Memory B cell (primary cell): ENCODE data around the gene MPHOSPH6.

Experiments
- ATAC-seq: fragments of 150-1000 bp; cut with Tn5 transposase; 2 replicates; pipeline ENCODE4 v1.10.0; 2021; ENCODE audit warnings: low read depth, mild to moderate bottlenecking, moderate library complexity
- DNase-seq, 2 donors: peaks; one replicate each; pipeline ENCODE4 v3.0.0; 2022; ENCODE audit warnings: low spot score in 2 of 2
- H3K27ac Mint-ChIP-seq: one replicate; pipeline ENCODE4 v1.8.0; 2022; ENCODE audit warnings: mild to moderate bottlenecking, moderate library complexity, mixed read lengths
- H3K27me3 Mint-ChIP-seq: one replicate; pipeline ENCODE4 v1.8.0; 2022; ENCODE audit warnings: mixed read lengths
- H3K36me3 Mint-ChIP-seq: one replicate; pipeline ENCODE4 v1.8.0; 2022; ENCODE audit warnings: mild to moderate bottlenecking, mixed read lengths
- H3K4me1 Mint-ChIP-seq: one replicate; pipeline ENCODE4 v1.8.0; 2022; ENCODE audit warnings: mixed read lengths
- H3K4me3 Mint-ChIP-seq: one replicate; pipeline ENCODE4 v1.8.0; 2022; ENCODE audit warnings: mild to moderate bottlenecking, moderate library complexity, mixed read lengths
- H3K9me3 Mint-ChIP-seq: one replicate; pipeline ENCODE4 v1.8.0; 2022; ENCODE audit warnings: mixed read lengths

The MPHOSPH6 gene

DNA sequence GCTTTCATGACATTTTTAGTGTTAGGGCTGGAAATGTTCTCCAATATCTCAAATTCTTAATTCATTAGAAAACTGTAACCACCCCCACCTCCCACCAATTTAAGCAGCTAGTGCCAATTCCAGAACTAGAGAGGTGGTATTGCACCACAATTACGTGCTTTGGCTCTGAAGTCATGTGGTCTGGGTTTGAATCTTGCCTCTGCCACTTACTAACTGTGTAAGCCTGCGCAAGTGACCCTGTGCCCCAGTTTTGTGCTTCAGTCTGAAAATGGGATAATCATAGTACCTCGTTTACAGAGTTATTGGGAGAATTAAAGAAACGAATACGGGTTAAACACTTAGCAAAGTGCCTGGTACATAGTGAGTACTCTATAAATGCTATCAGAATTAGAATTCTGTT lies 14.2 kb upstream of the MPHOSPH6 start:
- peaks cover 7% of the 10 kb centered on the region for H3K27me3 Mint-ChIP-seq
- no peaks in the 10 kb centered on the region for H3K36me3 Mint-ChIP-seq
- H3K4me1 Mint-ChIP-seq = no peaks in the 10 kb centered on the region
- H3K27ac Mint-ChIP-seq = no peak overlapping the region
- H3K9me3 Mint-ChIP-seq = no peaks in the 10 kb centered on the region
- no peak for ATAC-seq
- H3K4me3 Mint-ChIP-seq = no peak overlapping the region
- no peak for DNase-seq

DNA sequence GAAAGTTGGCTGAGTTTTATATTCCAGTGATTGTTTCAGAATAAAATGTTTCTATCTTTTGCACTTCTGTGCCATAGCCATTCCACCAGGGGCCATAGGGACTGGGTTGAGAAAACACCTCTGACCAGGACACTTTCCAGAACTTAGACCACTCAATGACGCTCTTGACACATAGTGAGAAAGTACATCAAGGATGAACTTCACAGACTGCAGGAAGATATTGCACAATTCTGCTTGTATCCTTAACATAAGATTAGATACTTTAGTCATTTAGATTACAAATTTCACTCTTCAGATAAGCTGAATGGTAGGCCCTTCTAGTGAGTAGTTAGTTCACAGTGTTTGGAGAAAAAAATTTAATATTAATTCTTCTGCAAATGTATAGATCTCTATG lies 13.0 kb upstream of the MPHOSPH6 start:
- no peak for DNase-seq
- H3K4me1 Mint-ChIP-seq = no peaks in the 10 kb centered on the region

DNA sequence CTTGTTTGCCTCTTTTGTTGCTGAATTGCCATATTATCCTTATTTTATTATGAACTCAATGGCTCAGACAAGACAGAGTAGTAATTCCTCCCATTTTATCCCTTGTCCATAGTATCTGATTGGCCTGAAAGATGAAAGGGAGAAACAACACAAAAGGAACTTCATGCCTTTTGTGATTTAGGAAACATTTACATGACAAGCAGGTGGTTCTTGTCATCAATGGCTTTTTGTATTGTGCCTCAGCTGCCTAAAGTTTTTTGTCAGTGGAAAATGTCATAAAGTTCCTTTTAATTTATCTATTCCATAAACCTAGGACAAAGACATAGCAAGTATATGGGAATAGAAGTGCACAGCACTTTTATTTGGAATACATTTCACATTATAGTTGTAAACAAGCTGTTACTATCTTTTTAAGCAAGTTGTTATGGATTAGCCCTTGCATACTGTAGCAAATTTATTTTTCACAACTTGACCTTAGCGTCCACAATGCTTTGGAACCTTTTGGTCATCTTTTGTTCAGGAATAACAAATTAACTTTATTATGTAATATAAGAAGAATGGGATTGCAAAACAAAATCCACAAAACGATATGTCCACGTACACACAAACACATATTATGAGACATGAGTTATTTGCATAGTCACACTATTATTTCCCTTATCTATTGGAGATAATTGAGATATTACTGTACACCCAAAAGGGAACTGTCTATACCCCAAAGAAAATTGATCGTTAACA lies 12.4 kb upstream of the MPHOSPH6 start:
- DNase-seq = no peak
- Mint-ChIP-seq H3K4me3 (no peak overlapping the region), H3K27me3 (peaks cover 9% of the 10 kb centered on the region), H3K9me3 (no peaks in the 10 kb centered on the region), H3K27ac (no peak overlapping the region), H3K36me3 (no peaks in the 10 kb centered on the region), H3K4me1 (no peaks in the 10 kb centered on the region)
- ATAC-seq = no peak

More for the DNA sequence above, 13.0 kb upstream of the MPHOSPH6 start:
- H3K9me3 Mint-ChIP-seq = no peaks in the 10 kb centered on the region
- H3K4me3 Mint-ChIP-seq = no peak overlapping the region
- peaks cover 9% of the 10 kb centered on the region for H3K27me3 Mint-ChIP-seq
- H3K36me3 Mint-ChIP-seq = no peaks in the 10 kb centered on the region
- H3K27ac Mint-ChIP-seq = no peak overlapping the region
- ATAC-seq = no peak

DNA sequence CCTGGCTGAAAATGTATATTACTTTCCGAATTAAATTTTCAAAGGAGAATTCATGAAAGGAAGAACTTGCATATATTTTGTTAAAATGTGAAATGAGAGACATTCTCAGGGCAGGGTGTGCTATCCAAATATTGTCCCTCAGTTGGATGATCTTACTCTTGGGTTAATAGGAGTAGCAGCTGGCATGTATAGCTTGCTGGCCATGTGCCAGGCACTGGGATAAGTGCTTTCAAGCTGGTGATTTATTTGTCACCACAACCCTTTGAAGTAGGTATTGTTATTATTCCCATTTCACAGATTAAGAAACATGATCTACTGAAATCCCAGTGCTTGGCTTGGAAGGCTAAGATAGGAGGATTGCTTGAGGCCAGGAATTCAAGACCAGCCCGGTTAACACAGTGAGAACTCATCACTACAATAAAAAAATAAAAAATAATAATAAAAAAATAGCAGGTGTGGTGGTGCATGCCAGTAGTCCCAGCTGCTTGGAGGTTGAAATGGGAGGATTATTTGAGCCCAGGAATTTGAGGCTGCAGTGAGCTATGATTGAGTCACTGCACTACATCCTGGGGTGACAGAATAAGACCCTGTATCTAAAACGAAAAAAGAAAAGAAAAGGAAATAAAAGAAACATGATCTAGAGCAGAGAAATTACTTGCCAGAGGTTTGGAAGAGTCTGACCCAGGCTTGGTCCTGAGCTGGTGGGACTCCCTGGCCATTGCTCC lies 11.6 kb upstream of the MPHOSPH6 start:
- DNase-seq = no peak
- Mint-ChIP-seq H3K4me1 (no peaks in the 10 kb centered on the region), H3K27me3 (peaks cover 10% of the 10 kb centered on the region), H3K4me3 (no peak overlapping the region), H3K36me3 (no peaks in the 10 kb centered on the region), H3K27ac (no peak overlapping the region), H3K9me3 (no peaks in the 10 kb centered on the region)
- ATAC-seq = no peak

DNA sequence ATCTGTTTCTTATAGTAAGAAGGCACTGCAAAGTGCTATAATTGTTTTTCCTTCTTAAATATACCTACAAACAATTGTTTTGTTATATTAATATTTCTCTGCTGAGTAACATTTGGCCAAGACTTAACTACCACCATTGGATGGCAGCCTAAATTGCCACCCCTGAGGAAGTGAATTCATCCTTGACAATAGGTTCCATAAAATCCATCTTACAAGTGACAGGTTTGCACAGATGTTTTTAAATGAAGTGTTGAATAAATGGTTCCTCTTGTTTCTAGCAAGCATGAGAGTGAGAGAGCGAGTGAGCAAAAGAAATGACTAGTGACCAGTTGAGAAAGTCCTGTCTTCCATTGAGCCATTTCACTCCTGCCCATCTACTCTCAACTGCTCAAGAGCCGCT lies 8.3 kb upstream of the MPHOSPH6 start:
- H3K27me3 Mint-ChIP-seq = peaks cover 13% of the 10 kb centered on the region
- H3K4me3 Mint-ChIP-seq = no peak overlapping the region
- no peak overlapping the region for H3K27ac Mint-ChIP-seq
- ATAC-seq (no peak), DNase-seq (no peak)
- H3K4me1 Mint-ChIP-seq = no peaks in the 10 kb centered on the region
- H3K9me3 Mint-ChIP-seq = no peaks in the 10 kb centered on the region
- H3K36me3 Mint-ChIP-seq = no peaks in the 10 kb centered on the region

DNA sequence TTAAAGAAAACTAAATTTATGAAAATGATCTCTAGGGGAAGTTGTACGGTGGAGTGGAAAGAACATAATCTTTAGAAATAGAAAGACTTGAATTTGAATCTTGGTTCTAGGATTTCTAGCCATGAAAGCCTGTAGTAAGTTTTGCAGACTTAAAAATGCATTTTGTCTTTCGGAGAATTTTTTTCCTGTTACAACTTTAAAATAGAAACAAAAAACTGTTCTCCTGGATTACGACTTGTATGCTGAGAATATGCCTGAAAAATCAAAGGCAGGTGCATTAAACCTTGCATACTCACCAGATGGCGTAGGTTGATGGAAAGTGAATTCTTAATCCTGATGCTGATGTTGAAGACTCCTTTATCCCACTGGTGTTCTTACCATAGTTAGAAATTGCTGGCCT lies 7.5 kb upstream of the MPHOSPH6 start:
- no peak overlapping the region for H3K4me3 Mint-ChIP-seq
- DNase-seq (no peak), ATAC-seq (no peak)
- H3K36me3 Mint-ChIP-seq = no peaks in the 10 kb centered on the region
- no peaks in the 10 kb centered on the region for H3K9me3 Mint-ChIP-seq
- H3K27ac Mint-ChIP-seq = no peak overlapping the region
- no peaks in the 10 kb centered on the region for H3K4me1 Mint-ChIP-seq
- peaks cover 14% of the 10 kb centered on the region for H3K27me3 Mint-ChIP-seq

DNA sequence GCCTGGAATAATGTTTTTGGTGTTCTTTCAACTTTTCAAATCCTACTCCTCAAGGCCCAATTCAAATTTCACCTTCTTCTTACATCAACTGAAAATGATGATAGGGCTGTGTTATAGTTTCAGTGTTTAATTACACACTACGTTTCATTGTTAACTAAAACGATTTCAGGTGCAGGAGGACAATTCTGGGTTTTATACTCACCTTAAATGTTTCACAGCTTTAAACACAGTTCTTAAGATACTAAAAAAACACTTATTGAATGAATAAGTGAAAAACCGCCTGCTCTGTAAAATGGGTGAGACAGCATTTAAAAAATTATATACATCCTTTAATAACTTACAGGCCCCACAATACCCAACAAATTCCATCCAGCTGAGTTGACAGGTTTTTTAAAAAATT lies 6.2 kb upstream of the MPHOSPH6 start:
- Mint-ChIP-seq H3K4me1 (no peaks in the 10 kb centered on the region), H3K36me3 (no peaks in the 10 kb centered on the region), H3K27me3 (peaks cover 15% of the 10 kb centered on the region), H3K4me3 (no peak overlapping the region), H3K27ac (no peak overlapping the region), H3K9me3 (no peaks in the 10 kb centered on the region)
- DNase-seq (no peak), ATAC-seq (no peak)

DNA sequence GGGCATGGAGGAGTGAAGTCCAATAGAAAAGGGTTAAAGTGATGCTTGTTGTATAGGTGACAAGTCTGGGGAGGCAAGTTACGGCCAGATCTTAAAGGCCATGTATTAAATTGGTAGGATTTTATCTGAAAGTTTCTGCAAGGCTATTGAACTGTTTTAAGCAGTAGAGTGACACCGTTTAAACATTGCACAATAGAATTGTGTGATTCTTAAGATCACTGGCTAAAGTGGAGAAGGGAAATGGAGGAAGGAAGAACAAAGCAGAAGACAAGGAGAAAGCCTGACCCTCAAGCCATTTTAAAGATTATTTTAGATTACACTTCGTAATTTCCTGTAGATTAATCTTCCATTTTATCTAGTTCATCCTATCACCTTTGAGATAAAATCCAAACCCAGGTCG lies 5.6 kb upstream of the MPHOSPH6 start:
- Mint-ChIP-seq H3K4me1 (no peaks in the 10 kb centered on the region), H3K9me3 (no peaks in the 10 kb centered on the region), H3K27ac (no peak overlapping the region), H3K4me3 (no peak overlapping the region), H3K36me3 (no peaks in the 10 kb centered on the region), H3K27me3 (peaks cover 15% of the 10 kb centered on the region)
- no peak for DNase-seq
- ATAC-seq = no peak

DNA sequence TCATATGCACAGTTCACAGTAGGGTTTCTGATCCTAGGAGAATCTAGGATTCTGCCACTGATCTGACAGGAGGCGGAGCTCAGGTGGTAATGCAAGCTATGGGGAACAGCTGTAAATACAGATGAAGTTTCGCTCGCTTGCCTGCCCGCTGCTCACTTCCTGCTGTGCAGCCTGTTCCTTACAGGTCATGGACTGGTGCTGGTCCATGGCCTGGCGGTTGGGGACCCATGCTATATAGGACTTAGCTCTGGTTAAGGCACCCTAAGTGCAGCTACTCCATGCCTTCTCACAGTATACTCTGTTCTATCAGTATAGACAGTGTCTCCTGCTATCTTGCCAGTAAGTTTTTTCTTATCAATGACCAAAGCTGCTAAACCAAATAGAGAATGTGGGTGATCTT lies 2.4 kb downstream of the MPHOSPH6 start:
- peaks cover 32% of the 10 kb centered on the region for H3K36me3 Mint-ChIP-seq
- H3K27ac Mint-ChIP-seq = no peak overlapping the region
- no peaks in the 10 kb centered on the region for H3K9me3 Mint-ChIP-seq
- peaks cover 18% of the 10 kb centered on the region for H3K4me1 Mint-ChIP-seq
- DNase-seq (no peak), ATAC-seq (no peak)
- H3K27me3 Mint-ChIP-seq = peaks cover 3% of the 10 kb centered on the region
- H3K4me3 Mint-ChIP-seq = no peak overlapping the region

DNA sequence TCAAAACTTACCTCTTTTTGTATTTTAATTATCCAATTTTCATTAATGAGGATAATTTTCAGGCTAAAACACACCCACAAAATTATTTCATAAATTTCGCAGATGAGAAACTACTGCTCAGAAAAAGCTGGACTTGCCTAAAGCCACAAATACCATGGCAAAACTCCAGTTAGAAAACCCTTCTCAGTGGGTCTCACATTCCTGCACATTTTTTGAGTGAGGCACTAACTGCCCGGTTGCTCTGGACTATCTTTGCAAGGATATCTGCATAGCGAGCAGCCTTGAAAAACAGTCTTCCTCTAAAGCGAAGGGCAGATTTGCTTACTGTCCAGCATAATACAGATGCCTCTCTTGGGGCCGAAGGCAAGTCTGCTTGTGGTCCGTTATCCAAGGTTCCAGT lies 9.8 kb downstream of the MPHOSPH6 start:
- Mint-ChIP-seq H3K27ac (no peak overlapping the region), H3K4me3 (no peak overlapping the region), H3K36me3 (peaks cover 37% of the 10 kb centered on the region), H3K27me3 (no peaks in the 10 kb centered on the region), H3K9me3 (no peaks in the 10 kb centered on the region), H3K4me1 (peaks cover 7% of the 10 kb centered on the region)
- DNase-seq = no peak
- no peak for ATAC-seq

DNA sequence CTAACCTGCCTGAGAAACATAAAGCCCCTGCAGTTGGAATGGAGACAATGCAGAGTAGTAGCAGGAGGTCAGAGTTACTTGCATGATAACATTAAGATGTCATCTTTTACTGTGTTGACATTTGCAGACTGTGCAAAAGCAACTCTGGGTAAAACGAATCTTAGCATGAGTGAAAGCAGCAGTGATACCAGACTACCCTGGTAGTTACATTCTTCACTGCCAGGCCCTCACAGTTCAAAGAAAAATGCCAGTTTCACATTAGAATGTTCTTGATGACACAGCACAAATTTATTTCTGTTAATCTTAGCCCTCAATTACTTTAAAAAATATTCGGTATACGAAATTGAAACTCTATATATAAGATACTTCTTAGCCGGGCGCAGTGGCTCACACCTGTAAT lies 12.2 kb downstream of the MPHOSPH6 start:
- Mint-ChIP-seq H3K36me3 (peaks cover 39% of the 10 kb centered on the region), H3K4me3 (no peak overlapping the region), H3K27me3 (no peaks in the 10 kb centered on the region), H3K9me3 (no peaks in the 10 kb centered on the region), H3K4me1 (peaks cover 5% of the 10 kb centered on the region), H3K27ac (no peak overlapping the region)
- ATAC-seq (no peak), DNase-seq (no peak)

DNA sequence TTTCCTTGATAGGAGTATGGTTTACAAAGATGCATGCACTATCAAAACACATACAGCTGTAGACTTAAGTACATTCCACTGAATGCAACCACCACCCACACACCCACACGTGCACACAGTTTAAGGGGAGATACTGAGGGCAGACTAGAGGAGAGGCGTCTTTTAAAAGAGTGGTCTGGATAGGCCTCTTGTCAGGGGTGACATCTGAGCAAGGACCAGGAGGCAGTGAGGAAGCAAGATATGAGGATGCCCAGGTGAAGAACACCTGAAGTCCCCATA lies 12.6 kb downstream of the MPHOSPH6 start:
- peak overlapping the region; percentile 29 for H3K27ac Mint-ChIP-seq
- DNase-seq (no peak), ATAC-seq (no peak)
- no peaks in the 10 kb centered on the region for H3K9me3 Mint-ChIP-seq
- peaks cover 37% of the 10 kb centered on the region for H3K36me3 Mint-ChIP-seq
- H3K27me3 Mint-ChIP-seq = no peaks in the 10 kb centered on the region
- H3K4me3 Mint-ChIP-seq = no peak overlapping the region
- peaks cover 5% of the 10 kb centered on the region for H3K4me1 Mint-ChIP-seq

DNA sequence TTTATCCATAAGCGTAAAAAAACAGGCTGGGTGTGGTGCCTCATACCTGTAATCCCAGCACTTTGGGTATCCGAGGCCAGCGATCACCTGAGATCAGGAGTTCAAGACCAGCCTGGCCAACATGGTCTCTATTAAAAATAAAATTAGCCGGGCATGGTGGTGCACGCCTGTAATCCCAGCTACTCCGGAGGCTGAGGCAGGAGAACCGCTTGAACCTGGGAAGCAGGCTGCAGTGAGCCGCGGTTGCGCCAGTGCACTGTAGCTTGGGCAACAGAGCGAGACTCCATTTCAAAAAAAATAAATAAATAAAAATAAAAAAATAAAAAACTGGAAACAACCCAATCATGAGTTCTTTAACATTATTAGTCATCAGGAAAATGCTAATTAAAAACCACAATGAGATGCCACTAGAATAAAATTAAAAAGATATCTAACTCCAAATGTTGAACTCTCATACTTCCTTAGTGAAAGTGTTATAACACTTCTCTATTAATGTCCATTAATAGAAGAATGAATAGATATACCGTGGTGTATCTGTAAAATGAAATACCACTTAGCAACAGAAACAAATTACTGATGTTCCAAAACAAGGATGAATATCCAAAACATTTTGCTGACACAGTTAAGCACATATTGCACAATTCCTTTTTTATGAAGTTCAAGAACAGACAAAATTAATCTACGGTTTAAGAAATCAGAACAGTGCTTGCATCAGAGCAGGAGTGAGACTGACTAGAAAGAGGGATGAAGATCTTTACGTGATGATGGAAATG lies 13.1 kb downstream of the MPHOSPH6 start:
- Mint-ChIP-seq H3K4me3 (no peak overlapping the region), H3K36me3 (peaks cover 33% of the 10 kb centered on the region), H3K27ac (peak overlapping the region; percentile 29), H3K4me1 (peaks cover 5% of the 10 kb centered on the region), H3K9me3 (no peaks in the 10 kb centered on the region), H3K27me3 (no peaks in the 10 kb centered on the region)
- DNase-seq = no peak
- no peak for ATAC-seq

DNA sequence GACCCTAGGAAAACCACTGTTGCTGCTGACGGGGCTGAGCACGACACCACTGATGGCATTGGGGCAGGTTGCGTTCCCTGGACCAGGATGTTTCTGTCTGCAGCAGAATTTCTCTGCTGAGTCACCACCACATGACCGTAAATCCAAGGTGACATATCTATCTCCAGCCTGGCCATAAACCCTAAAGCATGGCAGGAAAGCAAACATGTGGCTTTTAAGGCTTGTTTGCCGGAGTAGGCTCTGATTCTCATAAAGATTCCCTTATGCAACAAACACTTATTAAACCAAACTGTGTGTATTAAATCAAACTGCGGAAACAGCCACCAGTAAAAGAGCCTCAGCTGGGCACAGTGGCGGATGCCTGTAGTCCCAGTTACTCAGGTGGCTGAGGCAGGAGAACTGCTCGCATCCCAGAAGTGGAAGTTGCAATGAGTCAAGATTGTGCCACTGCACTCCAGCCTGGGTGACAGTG lies 17.3 kb downstream of the MPHOSPH6 start:
- H3K4me3 Mint-ChIP-seq = no peak overlapping the region

More for the DNA sequence above, 17.3 kb downstream of the MPHOSPH6 start:
- Mint-ChIP-seq H3K27me3 (no peaks in the 10 kb centered on the region), H3K4me1 (peaks cover 5% of the 10 kb centered on the region), H3K9me3 (no peaks in the 10 kb centered on the region), H3K27ac (no peak overlapping the region), H3K36me3 (peaks cover 21% of the 10 kb centered on the region)
- DNase-seq = no peak
- ATAC-seq = no peak
